ENCODE data around the gene G2E3. TPM values are rescaled to one million over a fixed set of nuclear protein-coding genes. Genes with fewer than 3 reads are reported as not detected.

The G2E3 gene
- total and polyA plus RNA-seq, 2 of the 13 experiments (the other 11 are each of a cell fraction or from before 2014, with no cell fraction given), result 22.8 to 63.0 TPM

DNA sequence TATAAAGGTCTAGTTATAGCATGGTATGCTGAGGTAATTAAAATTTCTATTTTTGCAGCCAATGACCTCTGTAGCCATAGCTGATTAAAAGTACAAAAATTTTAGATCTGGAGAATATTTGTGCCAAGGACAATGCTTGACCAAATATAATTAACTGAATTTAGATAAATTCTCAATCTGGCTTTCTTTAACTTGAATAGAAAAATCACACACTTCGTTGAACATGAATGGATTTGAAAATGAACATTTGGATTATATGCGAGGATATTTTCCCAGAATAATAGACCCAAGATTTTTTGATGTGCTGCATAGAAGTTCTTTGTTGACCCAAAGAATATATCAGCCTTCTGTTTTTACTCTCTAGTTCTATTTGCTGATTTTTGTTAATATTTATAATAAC lies 38.4 kb upstream of the G2E3 start (continued):
- TF ChIP-seq, protein P1, sequence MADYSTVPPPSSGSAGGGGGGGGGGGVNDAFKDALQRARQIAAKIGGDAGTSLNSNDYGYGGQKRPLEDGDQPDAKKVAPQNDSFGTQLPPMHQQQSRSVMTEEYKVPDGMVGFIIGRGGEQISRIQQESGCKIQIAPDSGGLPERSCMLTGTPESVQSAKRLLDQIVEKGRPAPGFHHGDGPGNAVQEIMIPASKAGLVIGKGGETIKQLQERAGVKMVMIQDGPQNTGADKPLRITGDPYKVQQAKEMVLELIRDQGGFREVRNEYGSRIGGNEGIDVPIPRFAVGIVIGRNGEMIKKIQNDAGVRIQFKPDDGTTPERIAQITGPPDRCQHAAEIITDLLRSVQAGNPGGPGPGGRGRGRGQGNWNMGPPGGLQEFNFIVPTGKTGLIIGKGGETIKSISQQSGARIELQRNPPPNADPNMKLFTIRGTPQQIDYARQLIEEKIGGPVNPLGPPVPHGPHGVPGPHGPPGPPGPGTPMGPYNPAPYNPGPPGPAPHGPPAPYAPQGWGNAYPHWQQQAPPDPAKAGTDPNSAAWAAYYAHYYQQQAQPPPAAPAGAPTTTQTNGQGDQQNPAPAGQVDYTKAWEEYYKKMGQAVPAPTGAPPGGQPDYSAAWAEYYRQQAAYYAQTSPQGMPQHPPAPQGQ (CRISPR knock-in tag; IDR thresholded peaks at IDR 0.05; ENCODE audit: borderline replicate concordance), result no peak

DNA sequence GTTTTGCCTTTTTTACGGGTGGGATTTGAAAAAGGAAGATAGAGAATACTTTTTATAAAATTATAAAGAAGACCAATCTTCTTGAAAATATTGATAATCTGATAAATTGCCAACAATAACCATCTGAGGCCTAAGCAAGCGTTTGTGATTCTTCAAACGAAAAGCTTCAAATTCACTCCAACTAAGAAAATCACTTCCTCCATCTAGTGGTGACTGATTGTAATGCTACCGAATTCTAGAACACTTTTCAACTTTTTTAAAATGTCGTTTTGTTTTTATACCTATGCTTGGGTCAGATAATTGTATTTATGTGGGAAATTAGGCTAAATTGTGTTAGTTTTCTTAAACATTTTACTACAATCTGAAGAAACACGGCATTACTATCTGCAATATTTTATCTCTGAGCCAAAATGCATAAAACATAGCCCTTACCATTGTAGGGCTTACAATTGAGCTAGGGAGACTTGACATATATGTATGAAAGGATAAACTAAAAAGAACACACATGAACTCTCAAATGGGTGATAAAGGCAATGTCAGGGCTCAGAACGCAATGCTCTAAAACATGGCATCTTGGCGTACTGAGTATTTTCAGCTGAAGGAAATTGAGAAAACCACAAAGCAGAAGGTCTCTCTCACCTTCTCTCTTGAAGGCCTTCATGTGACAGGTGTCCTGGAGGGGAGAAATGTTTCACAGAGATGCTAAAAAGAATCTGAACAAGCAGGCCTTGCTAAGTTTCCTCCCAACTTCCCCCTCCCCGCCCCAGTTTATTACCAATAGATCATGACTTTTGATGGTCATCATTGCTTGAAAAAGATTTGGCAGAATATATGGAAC lies 36.8 kb upstream of the G2E3 start:
- 12% methylated on average over 9 of the region's 9 CpGs for WGBS (ENCODE audit: low lambda C conversion rate)
- ATAC-seq (peak; percentile 70), FAIRE-seq (peak; percentile 68), DNase-seq (ENCODE audit: low spot score) (peak; percentile 57)
- no TSS peak for BruUV-seq (replicated peaks)
- Histone ChIP-seq H3K4me1 (ENCODE audit: insufficient read depth, low read length) (no peaks in the 10 kb centered on the region), H3K4me3 (replicated peaks in 1 of 3; ENCODE audit: insufficient read depth in 1 of 3, low read depth in 2 of 3, low read length in 3 of 3) (no peak overlapping the region), H3K9ac (ENCODE audit: insufficient read depth, low read depth, low read length) (no peak overlapping the region), H3K79me2 (ENCODE audit: insufficient read depth, low read length) (no peaks in the 10 kb centered on the region), H3K27me3 (ENCODE audit: control insufficient read depth in 1 of 2, insufficient read depth in 2 of 2, low read length in 2 of 2) (0 out of 5 replicates have a peak, but pooled peaks cover 0 to 2% of the 10 kb centered on the region in 2 experiments), H3K27ac (ENCODE audit: extremely low read length, insufficient read depth, low read length) (no peak overlapping the region), H3K4me2 (ENCODE audit: low read depth, low read length) (no peak overlapping the region), H3K36me3 (replicated peaks in 1 of 2; ENCODE audit: control insufficient read depth in 1 of 2, insufficient read depth in 2 of 2, low read length in 2 of 2) (no peaks in the 10 kb centered on the region), H4K20me1 (ENCODE audit: insufficient read depth, low read length) (no peaks in the 10 kb centered on the region), H3K9me3 (ENCODE audit: low read length) (no peaks in the 10 kb centered on the region), H2AFZ (ENCODE audit: low read length) (peak overlapping the region; percentile 0)
- CTCF ChIA-PET (ENCODE audit: low intra/inter-chr PET ratio, low total read pairs), result interaction anchor here (1.0 to 2.2 kb wide), 3 partner anchors 147 to 1768 kb away, joined by 3 to 17 read pairs (median 3); no protein-coding TSS in a partner anchor
- in situ Hi-C loops (cut with HindIII; ENCODE audit: extremely low pct_ligation_motif_present, low pct_unique_long_range_greater_than_20kb) (loop anchor here (10.0 kb wide), 2 partner anchors 147 to 1767 kb away; no protein-coding TSS in a partner anchor), intact Hi-C loops (cut with micrococcal nuclease; ENCODE audit: unreplicated experiment) (loop anchor here (1.0 kb wide), 2 partner anchors 89 to 147 kb away; no protein-coding TSS in a partner anchor)
- POLR2A ChIA-PET, result no interaction called here
- TF ChIP-seq, protein P2, sequence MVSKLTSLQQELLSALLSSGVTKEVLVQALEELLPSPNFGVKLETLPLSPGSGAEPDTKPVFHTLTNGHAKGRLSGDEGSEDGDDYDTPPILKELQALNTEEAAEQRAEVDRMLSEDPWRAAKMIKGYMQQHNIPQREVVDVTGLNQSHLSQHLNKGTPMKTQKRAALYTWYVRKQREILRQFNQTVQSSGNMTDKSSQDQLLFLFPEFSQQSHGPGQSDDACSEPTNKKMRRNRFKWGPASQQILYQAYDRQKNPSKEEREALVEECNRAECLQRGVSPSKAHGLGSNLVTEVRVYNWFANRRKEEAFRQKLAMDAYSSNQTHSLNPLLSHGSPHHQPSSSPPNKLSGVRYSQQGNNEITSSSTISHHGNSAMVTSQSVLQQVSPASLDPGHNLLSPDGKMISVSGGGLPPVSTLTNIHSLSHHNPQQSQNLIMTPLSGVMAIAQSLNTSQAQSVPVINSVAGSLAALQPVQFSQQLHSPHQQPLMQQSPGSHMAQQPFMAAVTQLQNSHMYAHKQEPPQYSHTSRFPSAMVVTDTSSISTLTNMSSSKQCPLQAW (CRISPR knock-in tag; IDR thresholded peaks at IDR 0.05), result no peak
- TF ChIP-seq, protein P3, sequence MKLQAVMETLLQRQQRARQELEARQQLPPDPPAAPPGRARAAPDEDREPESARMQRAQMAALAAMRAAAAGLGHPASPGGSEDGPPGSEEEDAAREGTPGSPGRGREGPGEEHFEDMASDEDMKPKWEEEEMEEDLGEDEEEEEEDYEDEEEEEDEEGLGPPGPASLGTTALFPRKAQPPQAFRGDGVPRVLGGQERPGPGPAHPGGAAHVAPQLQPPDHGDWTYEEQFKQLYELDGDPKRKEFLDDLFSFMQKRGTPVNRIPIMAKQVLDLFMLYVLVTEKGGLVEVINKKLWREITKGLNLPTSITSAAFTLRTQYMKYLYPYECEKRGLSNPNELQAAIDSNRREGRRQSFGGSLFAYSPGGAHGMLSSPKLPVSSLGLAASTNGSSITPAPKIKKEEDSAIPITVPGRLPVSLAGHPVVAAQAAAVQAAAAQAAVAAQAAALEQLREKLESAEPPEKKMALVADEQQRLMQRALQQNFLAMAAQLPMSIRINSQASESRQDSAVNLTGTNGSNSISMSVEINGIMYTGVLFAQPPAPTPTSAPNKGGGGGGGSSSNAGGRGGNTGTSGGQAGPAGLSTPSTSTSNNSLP (IDR thresholded peaks at IDR 0.05; ENCODE audit: low read depth, low read length), result peak; percentile 37; the same call in 1 of the 2 replicates
- no peak for TF ChIP-seq CC2D1A (CRISPR knock-in tag; IDR thresholded peaks at IDR 0.05)
- no peak for TF ChIP-seq SMARCC2 (IDR thresholded peaks at IDR 0.05)
- no peak for TF ChIP-seq ZNF292 (CRISPR knock-in tag; IDR thresholded peaks at IDR 0.05; ENCODE audit: borderline replicate concordance, low read depth)
- 0 out of 2 replicates have a peak, but pooled peaks have one; percentile 31 for TF ChIP-seq ZSCAN12 (CRISPR knock-in tag; IDR thresholded peaks at IDR 0.05)
- TF ChIP-seq SOX13 (IDR thresholded peaks at IDR 0.05), result no peak
- TF ChIP-seq SOX13 (CRISPR knock-in tag; conservative IDR thresholded peaks at IDR 0.05 in 1 of 2, IDR thresholded peaks at IDR 0.05 in 1 of 2), result no peak
- TF ChIP-seq SSRP1 (CRISPR knock-in tag; IDR thresholded peaks at IDR 0.05), result no peak
- peak; percentile 49; the same call in 1 of the 2 replicates for TF ChIP-seq MIXL1 (CRISPR knock-in tag; IDR thresholded peaks at IDR 0.05)
- TF ChIP-seq, protein P4, sequence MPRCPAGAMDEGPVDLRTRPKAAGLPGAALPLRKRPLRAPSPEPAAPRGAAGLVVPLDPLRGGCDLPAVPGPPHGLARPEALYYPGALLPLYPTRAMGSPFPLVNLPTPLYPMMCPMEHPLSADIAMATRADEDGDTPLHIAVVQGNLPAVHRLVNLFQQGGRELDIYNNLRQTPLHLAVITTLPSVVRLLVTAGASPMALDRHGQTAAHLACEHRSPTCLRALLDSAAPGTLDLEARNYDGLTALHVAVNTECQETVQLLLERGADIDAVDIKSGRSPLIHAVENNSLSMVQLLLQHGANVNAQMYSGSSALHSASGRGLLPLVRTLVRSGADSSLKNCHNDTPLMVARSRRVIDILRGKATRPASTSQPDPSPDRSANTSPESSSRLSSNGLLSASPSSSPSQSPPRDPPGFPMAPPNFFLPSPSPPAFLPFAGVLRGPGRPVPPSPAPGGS (CRISPR knock-in tag; IDR thresholded peaks at IDR 0.05), result no peak
- TF ChIP-seq MTF2 (CRISPR knock-in tag; IDR thresholded peaks at IDR 0.05; ENCODE audit: borderline replicate concordance), result no peak
- TF ChIP-seq ZSCAN20 (CRISPR knock-in tag; IDR thresholded peaks at IDR 0.05; ENCODE audit: borderline replicate concordance), result no peak
